Measurements from ENCODE around the gene PSMB4.
"Not testable (repeated sequence)": the region's sequence is repeated elsewhere in the genome, so short reads cannot be mapped to it uniquely, and the experiment has no call there.

The PSMB4 gene

DNA sequence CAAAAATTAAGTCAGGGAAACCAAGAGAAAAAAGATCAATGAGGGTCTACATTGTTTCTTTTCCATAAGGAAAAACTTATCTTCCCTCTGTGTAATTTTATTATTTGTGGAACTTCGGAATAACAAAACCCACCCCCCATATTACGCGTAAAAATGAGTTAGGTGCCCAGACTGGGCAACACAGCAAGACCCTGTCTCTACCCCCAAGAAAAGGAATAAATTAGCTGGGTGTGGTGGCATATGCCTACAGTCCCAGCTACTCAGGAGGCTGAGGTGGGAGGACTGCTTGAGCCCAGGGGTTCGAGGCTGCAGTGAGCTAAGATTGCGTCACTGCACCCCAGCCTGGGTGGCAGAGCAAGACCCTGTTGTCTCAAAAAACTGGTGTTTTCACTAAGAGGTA lies 20.4 kb downstream of the PSMB4 start:
- Histone ChIP-seq H3K27me3 (replicated peaks; ENCODE audit: control insufficient read depth, insufficient read depth, low read length) (no peaks in the 10 kb centered on the region), H3K4me3 (replicated peaks; ENCODE audit: low read depth, low read length) (no peak overlapping the region), H3K36me3 (ENCODE audit: control insufficient read depth, insufficient read depth, low read length) (peaks cover 13% of the 10 kb centered on the region)
- no peak for DNase-seq (ENCODE audit: extremely low read depth, insufficient read length)
- TF ChIP-seq, protein P1, sequence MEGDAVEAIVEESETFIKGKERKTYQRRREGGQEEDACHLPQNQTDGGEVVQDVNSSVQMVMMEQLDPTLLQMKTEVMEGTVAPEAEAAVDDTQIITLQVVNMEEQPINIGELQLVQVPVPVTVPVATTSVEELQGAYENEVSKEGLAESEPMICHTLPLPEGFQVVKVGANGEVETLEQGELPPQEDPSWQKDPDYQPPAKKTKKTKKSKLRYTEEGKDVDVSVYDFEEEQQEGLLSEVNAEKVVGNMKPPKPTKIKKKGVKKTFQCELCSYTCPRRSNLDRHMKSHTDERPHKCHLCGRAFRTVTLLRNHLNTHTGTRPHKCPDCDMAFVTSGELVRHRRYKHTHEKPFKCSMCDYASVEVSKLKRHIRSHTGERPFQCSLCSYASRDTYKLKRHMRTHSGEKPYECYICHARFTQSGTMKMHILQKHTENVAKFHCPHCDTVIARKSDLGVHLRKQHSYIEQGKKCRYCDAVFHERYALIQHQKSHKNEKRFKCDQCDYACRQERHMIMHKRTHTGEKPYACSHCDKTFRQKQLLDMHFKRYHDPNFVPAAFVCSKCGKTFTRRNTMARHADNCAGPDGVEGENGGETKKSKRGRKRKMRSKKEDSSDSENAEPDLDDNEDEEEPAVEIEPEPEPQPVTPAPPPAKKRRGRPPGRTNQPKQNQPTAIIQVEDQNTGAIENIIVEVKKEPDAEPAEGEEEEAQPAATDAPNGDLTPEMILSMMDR (IDR thresholded peaks at IDR 0.05; ENCODE audit: insufficient read depth, low read length, poor library complexity, severe bottlenecking) = no peak

DNA sequence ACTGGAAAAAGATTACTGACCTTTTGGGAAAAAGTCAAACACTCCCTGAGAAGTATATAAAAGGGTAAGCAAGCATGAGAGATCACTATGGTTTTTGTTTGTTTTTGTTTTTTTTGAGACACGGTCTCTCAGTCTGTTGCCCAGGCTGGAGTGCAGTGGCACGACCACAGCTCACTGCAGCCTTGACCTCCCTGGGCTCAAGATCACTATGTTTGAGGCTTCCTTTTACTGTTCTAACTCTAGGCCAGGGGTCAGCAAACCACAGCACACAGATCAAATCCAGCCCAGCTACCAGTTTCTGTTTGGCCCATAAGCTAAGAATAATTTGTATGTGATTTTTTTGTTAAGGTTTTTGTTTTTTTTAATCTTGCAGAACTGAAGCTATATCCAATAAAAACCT lies 25.7 kb downstream of the PSMB4 start:
- no peak overlapping the region for H3K4me3 ChIP-seq (replicated peaks; ENCODE audit: low read depth, low read length)

DNA sequence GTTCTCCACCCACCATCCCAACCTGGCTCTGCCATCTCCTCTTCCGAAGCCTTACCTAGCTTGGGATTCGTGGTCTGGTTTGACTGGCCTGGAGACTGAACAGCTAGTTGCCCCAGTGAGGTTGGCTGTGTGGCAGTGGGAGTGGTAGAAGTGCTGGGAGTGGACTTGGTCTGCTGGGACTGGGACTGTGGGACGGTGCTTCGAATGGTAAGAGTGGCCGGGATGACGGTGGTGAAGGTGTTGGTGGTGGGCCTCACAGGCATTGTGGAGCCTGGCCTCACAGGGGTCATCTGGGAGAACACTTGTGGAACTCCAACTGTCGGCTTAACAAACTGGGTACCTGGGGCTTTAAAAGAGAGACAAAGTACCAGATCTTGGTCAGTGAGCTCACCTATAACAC lies 28.7 kb downstream of the PSMB4 start:
- TF ChIP-seq, protein P1 (IDR thresholded peaks at IDR 0.05; ENCODE audit: insufficient read depth, low read length, poor library complexity, severe bottlenecking) = no peak
- DNase-seq (ENCODE audit: extremely low read depth, insufficient read length) = no peak
- Histone ChIP-seq H3K4me3 (replicated peaks; ENCODE audit: low read depth, low read length) (no peak overlapping the region), H3K36me3 (ENCODE audit: control insufficient read depth, insufficient read depth, low read length) (peaks cover 21% of the 10 kb centered on the region), H3K27me3 (replicated peaks; ENCODE audit: control insufficient read depth, insufficient read depth, low read length) (no peaks in the 10 kb centered on the region)

More for the DNA sequence above, 25.7 kb downstream of the PSMB4 start:
- H3K36me3 ChIP-seq (ENCODE audit: control insufficient read depth, insufficient read depth, low read length) = peaks cover 20% of the 10 kb centered on the region
- no peaks in the 10 kb centered on the region for H3K27me3 ChIP-seq (replicated peaks; ENCODE audit: control insufficient read depth, insufficient read depth, low read length)
- TF ChIP-seq, protein P1 (IDR thresholded peaks at IDR 0.05; ENCODE audit: insufficient read depth, low read length, poor library complexity, severe bottlenecking) = no peak
- DNase-seq (ENCODE audit: extremely low read depth, insufficient read length) = no peak

DNA sequence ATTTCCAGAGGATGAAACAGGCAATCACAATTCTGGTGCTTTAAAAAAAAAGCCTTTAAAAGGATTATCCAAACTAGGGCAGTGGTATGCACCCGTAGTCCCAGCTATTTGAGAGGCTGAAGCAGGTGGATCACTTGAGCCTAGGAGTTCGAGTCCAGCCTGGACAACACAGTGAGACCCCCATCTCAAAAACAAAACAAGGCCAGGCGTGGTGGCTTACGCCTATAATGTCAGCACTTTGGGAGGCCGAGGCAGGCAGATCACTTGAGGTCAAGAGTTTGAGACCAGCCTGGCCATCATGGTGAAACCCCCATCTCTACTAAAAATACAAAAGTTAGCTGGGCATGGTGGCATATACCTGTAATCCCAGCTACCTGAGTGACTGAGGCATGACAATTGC lies 34.5 kb downstream of the PSMB4 start:
- H3K4me3 ChIP-seq (replicated peaks; ENCODE audit: low read depth, low read length); H3K36me3 ChIP-seq (ENCODE audit: control insufficient read depth, insufficient read depth, low read length); H3K27me3 ChIP-seq (replicated peaks; ENCODE audit: control insufficient read depth, insufficient read depth, low read length); DNase-seq (ENCODE audit: extremely low read depth, insufficient read length): not testable (repeated sequence)

DNA sequence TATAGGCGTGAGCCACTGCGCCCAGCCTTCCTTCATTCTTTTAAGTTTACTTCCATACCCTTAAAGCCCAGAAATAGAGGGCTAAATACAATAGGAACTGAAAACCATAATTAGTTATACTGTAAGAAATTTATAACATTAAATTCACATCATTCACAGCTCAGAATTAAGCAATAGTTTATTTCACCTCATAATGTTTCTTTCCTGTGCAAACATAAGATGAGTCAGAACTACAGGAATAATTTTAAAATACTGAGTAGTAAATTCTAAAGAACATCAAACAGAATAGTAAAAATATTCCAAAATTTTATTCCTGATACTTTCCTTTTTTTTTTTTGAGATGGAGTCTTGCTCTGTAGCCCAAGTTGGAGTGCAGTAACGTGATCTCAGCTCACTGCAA lies 35.8 kb downstream of the PSMB4 start:
- Histone ChIP-seq H3K27me3 (replicated peaks; ENCODE audit: control insufficient read depth, insufficient read depth, low read length) (no peaks in the 10 kb centered on the region), H3K4me3 (replicated peaks; ENCODE audit: low read depth, low read length) (no peak overlapping the region), H3K36me3 (ENCODE audit: control insufficient read depth, insufficient read depth, low read length) (peaks cover 3% of the 10 kb centered on the region)
- TF ChIP-seq, protein P1 (IDR thresholded peaks at IDR 0.05; ENCODE audit: insufficient read depth, low read length, poor library complexity, severe bottlenecking) = no peak
- DNase-seq (ENCODE audit: extremely low read depth, insufficient read length) = no peak

DNA sequence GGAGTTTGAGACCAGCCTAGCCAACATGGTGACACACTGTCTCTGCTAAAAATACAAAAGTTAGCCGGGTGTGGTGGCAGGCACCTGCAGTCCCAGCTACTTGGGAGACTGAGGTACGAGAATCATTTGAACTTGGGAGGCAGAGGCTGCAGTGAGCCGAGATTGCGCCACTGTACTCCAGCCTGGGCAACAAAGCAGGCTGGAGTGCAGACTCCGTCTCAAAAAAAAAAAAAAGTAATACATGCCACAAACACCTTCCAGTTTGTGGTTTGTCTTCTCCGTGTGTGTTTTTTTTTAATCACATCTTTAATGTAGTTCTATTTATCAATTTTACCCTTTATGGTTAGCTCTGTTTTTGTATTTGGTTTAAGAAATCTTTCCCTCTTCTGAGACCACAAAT lies 37.6 kb downstream of the PSMB4 start:
- no peak for DNase-seq (ENCODE audit: extremely low read depth, insufficient read length)
- H3K27me3 ChIP-seq (replicated peaks; ENCODE audit: control insufficient read depth, insufficient read depth, low read length) = no peaks in the 10 kb centered on the region
- no peak overlapping the region for H3K4me3 ChIP-seq (replicated peaks; ENCODE audit: low read depth, low read length)
- H3K36me3 ChIP-seq (ENCODE audit: control insufficient read depth, insufficient read depth, low read length) = no peaks in the 10 kb centered on the region; the same call in 1 of the 2 replicates
- TF ChIP-seq, protein P1 (IDR thresholded peaks at IDR 0.05; ENCODE audit: insufficient read depth, low read length, poor library complexity, severe bottlenecking) = no peak

DNA sequence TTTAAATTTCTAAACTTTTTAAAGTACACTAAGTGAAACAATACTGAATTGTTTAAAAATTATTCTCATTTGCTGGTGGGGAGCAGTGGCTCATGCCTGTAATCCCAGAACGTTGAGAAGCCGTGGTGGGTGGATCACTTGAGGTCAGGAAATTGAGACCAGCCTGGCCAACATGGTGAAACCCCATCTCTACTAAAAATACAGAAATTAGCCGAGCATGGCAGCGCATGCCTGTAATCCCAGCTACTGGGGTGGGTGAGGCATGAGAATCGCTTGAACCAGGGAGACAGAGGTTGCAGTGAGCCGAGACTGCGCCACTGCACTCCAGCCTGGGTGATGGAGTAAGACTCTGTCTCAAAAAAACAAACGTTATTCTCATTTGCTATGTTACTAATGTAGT lies 38.0 kb downstream of the PSMB4 start:
- not testable (repeated sequence) for H3K27me3 ChIP-seq (replicated peaks; ENCODE audit: control insufficient read depth, insufficient read depth, low read length); H3K4me3 ChIP-seq (replicated peaks; ENCODE audit: low read depth, low read length); DNase-seq (ENCODE audit: extremely low read depth, insufficient read length); H3K36me3 ChIP-seq (ENCODE audit: control insufficient read depth, insufficient read depth, low read length)

All from GM06990 (cell line).